SH-SY5Y (cell line): Measurements from ENCODE around the gene ATP9A.

Source experiments
- GATA2 ChIP-seq: IDR thresholded peaks from 2 replicates; pipeline ENCODE4 v1.6.1; 2011; ENCODE audit warnings: mild to moderate bottlenecking, low read depth, low read length
- GATA3 ChIP-seq: IDR thresholded peaks from 2 replicates; pipeline ENCODE4 v1.6.1; 2011; ENCODE audit warnings: low read depth, mild to moderate bottlenecking, low read length, moderate library complexity

The ATP9A gene

DNA sequence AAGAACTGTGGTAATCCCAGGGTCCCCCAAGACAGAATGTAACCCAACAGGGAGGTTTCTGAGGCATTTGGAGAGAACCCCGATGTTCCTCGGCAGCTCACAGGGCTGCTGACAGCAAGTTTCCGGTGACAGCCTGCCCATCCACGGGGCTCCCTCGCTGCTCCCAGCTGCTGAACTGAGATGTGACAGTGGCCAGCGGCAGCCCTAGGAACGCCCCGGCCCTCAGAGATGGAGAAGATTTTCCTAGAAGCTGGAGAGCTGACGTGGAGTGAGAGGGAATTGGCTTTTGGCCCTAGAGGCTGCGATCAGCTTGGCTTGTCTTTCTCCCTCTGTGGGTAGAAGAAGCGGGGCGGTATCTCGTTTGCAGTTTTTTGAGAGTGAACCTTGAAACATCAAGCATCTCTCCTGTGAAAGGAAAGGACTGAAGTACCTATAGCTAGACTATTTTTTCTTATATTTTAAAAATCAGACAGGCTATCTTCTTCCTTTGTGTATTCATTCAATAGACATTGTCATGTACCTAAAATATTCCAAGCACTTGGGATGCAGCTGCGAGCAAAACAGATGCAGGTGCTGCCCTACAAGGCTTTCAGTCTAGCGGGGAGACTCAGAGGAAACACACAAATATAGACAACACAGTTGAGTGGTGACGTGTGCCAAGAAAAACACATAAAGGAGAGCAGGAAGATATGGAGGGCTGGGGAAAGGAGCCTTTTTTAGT, 197.3 kb downstream of the ATP9A start:
- TF ChIP-seq GATA2 (no peak), GATA3 (no peak)

DNA sequence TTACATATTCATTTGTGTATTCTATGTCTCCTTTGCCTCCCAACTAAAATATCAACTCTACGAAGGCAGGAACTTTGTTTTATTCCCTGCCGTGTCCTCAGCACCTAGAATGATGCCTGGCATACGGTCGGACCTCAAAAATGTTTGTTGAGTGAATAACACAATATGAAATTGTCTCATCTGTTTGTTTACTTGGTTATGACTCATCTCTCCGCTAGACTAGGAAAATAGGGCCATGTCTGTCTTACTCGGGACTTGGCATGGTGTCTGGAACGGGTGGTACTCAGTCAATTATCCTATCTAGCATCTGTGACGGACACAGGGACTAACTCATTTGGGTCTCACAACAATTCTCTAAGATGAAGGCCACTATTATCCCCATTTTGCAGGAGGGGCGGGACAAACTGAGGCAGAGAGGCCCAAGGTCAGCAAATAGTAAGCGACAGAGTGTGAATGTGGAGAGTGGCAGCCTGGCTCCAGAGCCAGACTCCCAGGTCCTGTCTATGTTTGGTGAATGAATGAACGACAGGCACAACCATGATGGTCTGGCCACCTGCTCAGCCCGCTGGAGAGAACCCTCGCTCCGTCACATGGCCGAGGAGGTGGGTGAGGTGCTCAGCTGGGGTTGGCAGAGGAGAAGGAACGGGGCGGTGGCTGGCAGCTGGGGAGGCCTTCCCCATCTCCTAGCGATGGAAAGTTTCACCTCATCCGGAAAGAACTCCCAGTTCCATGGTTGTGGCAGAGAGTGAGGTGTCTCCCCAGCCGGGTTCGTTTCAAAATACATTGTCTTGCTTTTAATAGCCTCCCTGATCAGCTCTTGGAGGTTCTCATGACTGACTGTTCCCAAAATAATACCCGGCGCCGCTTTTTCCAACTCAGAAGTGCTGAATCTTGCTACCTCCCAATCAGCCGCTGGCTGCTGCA, 198.1 kb downstream of the ATP9A start:
- TF ChIP-seq GATA3 (no peak), GATA2 (no peak)

DNA sequence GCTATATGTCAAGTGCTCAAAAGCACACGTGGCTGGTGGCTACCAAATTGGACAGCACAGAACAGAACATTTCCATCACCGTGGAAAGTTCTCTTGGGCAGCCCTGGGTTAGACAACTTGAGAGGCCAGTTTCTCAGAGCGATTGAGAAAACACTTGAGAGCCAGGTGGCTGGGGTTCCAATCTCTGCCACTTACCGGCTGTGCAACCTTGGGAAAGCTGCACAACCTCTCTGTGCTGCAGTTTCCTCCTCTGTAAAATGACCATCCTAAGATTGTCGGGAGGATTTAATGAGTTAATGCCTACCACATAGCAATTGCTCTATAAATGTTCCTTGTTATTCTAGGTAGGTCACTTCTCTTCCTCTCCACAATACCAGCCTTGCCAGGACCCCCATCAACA, 200.6 kb downstream of the ATP9A start:
- TF ChIP-seq GATA3 (no peak), GATA2 (no peak)

DNA sequence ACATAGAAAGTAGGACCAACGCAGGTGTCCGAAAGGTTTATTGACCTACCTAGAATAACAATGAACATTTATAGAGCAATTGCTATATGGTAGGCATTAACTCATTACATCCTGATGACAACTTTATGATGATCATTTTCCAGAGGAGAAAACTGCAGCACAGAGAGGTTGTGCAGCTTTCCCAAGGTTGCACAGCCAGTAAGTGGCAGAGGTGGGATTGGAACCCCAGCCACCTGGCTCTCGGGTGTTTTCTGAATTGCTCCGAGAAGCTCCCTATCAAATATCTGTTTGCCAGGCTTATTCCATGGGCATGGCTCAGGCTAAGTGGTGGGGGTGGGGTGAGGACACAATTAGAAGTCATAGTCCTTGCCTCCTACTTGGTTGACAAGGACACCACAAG, 201.6 kb downstream of the ATP9A start:
- TF ChIP-seq GATA3 (no peak), GATA2 (no peak)

DNA sequence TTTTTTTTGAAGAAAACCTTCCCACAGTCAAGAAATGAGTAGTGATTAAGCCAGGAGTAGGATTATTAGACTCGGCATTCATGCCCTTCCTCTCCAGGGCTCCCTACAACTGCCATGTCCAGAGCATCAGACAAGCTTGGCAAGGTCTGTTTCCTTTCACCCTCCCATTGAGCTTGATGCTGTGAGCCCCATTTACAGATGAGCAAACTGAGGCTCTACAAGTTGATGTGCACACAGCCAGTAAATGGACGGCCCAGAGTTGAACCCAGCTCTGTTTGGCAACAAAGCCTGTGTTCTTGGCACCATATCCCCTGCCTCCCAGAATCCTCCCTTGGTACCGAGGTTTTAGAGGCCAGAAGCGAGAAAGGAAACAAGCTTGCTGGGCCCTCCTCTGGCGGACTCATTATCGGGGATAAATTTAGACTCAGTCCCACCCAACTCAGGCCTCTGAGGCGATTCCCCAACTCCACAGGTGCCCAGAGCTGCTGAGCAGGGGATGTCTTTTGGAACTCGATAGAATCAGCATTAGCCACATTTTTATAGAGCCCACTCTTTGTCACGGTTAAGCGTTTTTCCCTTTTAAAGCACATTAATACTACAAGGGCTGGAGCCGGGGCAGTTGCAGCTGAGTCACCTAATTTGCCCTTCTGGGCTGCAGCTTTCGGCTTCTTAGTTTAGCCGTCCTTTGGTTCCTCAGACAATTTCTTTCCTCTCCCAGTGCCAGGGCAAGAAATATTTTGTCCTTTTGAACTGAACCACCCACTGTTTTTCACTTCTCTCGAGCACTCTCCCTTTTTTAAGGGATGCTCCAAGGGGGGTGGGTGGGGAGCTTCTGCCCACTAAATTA, 202.7 kb downstream of the ATP9A start:
- TF ChIP-seq GATA2 (no peak), GATA3 (no peak)

DNA sequence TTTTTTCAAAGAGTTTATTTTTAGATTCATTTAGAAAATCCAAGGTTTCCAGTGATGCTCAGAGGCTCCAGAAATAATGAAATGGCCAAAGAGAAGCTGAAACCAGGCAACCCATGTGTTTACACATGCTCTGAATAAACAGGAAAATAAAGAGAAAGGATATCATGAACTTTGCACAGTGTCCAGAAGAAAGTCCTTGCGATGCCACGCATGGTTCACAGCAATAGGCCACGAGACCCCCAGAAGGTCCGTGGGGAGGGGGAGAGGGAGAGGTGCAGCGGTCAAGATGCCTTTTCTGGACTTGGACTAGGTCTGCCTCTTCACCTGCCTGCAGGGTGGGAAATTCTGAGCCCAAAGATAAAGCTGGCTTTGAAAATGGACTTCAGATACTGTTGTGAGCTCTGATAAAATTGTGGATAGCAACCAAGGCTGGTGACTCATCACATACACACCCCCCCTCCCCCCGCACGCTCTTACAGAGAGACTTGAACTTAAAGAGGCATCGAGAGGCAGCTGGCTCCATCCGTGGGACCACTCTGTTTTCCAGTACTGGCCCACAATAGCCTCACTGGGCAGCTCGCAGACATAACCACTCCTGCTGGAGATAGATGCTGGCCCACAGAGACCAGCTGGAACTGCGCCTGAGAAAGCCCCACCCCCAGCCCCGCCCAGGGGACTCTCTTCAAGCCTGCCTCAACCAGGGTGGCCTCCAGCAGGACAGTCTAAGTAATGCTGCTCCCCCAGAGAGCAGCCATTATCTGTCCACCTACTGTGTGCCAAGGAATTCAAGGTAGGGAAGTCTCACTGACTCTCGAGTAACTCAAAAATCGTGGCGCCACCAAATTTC, 204.5 kb downstream of the ATP9A start:
- TF ChIP-seq GATA3, result no peak
- TF ChIP-seq GATA2, result no peak

DNA sequence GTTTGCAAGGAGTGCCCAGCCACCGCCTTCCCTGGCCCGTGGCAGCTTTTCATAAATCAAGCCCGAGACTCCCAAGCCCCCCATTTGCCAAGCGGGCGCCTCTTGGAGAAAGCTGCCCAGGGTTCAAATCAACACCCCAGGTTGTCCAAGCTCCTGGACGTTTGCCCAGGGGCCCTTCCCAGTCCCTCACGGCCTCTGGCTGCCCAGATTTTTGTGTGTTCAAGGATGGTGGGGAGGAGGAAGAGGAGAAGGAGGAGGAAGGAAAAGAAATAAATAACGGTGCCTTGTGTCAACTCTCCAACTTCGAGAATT, 205.1 kb downstream of the ATP9A start:
- TF ChIP-seq GATA2 (no peak), GATA3 (no peak)

DNA sequence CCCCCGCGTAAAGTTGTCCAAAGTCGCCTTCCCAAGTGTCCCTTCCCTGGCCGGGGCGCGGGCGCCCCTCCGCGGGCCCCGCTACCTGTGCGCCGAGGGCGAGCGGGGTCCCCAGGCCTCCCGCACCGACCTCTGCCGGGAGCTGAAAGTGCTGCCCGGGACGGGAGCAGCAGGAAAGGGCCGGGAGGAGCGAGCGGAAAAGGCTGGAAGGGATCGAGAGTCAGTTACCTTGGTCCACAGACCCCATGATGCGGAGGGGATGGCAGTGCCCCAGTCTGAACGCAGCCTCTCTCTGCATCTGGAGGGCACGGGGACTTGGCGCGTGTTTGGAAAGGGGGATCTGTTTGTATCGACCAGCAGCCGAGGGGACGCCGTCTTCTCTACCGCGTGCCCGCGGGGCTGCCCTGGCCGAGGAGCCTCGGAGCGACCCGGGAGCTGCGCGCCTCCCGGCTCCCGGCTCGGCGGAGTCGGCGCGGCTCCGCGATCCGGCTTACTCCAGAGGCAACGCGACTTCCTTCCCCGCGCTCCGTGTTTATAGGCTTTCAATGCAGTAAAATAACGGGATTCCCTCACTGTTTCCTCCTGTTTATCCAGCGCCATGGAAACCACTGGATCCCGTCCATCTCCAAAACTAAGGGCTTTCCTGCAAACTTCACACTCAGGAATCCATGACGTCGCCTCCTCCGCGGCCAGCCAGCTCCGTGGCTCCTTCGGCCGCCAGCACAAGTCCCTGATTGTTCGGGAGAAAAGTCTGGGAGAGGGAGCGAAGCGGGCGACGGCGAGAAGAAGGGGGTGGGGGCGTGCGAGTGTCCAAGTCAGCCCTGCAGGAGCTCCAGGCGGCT, 205.6 kb downstream of the ATP9A start:
- no peak for TF ChIP-seq GATA2
- no peak for TF ChIP-seq GATA3

DNA sequence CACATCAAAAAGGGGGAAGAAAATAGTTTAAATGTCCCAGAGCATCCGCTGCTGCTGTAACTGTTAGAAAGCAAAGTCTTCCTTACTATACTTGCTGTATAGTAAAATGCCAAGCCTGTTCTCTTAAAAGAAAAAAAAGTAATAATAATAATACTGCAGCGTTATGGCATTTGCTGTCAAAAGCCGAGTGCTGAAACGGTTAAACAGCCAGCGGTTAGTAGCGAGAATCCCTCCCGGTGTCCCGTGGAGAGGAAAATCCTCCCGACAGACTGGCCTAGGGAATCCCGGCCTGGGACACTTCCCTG, 206.2 kb downstream of the ATP9A start:
- no peak for TF ChIP-seq GATA3
- TF ChIP-seq GATA2, result no peak

DNA sequence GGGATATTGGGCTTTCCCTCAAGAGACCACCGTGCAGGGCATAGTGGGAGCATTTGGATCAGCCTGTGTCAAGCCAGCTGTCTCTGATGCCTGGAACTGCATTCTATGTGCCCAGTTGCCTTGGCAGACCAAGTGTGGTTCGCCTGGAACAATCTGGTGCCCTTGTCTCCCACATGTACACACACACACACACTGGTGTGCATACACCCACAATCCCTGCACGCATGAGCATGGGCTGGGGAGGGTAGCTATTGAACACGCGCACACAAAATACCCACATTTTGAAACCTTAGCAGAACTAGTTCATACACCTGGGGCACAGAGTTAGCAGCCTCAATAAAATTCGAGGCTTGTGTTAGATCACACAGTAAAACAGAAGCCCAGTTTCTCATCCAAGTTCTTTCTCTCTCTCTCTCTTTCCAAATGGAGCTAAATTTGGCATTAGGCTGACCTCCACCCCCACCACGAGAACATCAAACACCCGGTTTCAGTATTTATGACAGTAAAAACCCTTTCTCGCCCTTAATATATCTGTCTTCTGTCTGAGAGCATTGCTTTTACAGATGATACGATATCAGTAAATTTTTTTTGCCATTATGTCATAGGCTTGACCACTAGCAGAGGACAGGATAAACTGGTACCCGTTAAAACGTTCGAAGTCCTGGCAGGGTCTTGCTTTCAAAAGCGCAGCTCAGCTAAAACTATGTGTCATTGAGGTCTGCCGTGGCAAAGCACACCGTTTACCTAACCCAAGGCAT, 207.5 kb downstream of the ATP9A start:
- TF ChIP-seq GATA2 (no peak), GATA3 (no peak)

DNA sequence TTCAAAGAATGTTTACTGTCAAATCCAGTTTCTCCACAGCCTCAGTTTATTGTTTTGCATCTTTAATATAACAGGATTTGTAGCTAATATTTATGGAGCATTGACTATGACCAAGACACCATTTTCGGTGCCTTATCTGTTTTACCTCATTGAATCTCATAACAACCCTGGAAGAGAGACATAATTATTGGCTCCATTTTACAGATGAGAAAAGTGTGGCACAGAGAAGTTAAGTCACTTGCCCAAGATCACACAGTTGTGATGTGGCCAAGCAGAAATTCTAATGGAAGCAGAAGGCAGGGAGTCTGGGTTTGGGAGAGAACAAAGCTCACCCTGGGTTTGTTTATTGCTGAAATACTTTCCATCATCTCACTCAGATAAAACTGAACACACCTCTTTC, 208.1 kb downstream of the ATP9A start:
- no peak for TF ChIP-seq GATA2
- TF ChIP-seq GATA3, result no peak

DNA sequence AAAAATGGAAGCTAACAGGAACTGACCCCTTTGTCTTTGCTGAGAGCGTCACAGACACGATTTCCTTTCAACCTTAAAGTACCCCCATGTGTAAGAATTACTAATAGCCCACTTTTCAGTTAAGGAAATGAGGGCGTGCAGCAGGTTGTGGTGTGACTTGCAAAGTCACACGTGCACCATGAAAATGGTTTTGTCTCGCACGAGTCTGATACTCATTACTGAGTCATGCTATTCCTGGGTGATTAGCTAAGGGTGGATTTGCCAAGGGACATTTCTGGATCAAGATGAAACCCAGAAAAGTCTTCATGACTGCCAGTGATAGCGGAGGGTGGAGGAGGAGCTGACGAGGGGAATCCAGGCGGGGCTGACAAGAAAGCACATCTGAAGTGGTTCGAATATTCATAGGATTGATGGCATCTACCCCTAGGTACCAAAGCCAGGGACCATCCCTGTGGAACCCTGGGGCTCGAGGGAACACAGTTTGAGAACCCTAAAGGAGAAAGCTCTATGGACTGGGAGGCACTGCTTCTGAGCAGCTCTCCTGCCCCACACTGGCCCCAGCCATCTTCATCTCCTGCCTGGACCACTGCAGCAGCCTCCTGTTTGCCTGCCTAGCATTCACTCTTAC, 213.5 kb downstream of the ATP9A start:
- TF ChIP-seq GATA2 (no peak), GATA3 (no peak)
